Measurements from ENCODE around the gene RARS1.

The RARS1 gene

DNA sequence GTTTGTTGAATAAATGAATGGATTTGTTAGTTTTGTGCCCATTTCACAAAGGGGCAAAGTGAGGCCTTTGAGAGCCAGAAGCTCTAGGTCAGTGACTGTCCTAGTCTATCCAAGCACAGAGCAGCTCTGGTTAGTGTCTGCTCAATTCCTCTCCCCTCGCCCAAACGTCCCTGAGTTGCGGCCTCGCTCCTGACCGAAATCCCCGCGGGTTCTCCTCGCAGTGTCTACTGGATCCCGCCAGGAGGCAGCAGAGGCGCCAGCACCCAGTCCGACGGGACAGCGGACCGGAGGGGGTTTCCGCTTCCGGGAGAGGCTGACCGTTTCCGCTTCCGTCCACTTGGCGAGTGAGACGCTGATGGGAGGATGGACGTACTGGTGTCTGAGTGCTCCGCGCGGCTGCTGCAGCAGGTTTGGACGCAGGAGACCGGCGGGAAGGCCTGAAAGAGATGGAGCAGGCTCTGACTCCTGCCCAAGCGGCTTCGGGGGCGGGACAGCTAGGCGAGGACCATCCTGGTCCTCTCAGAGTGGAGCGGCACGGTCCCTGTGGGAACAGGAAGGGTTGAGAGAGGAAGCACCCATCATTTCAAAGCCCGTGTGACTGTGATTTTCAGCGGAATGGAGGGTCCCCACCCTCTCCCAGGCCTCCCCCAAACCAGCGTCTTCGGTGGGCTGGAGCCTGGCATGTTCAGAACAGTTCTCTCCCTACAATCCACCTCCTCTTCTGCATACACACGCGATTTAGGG lies at the start of gene RARS1:
RARS1 (plus strand) TSS at position 336 of the 744 bp plus-strand sequence; CDS start at position 364, 28 bp downstream.
- peak; percentile 80 for DNase-seq (ENCODE audit: low read depth in 2 of 2)

DNA sequence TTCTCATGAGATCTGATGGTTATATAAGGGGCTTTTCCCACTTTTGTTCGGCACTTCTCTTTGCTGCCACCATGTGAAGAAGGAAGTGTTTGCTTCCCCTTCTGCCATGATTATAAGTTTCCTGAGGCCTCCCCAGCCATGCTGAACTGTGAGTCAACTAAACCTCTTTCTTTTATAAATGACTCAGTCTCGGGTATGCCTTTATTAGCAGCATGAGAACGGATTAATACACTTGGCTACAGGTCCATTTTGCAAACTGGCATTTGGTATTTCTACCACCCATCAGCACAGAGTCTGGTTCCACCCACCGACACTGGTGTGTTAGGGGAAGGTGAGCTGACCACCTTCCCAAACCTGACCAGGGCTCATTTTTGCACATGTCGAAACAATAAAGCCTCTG lies 47.9 kb upstream of the RARS1 start:
- no peak for DNase-seq (ENCODE audit: low read depth in 2 of 2)

DNA sequence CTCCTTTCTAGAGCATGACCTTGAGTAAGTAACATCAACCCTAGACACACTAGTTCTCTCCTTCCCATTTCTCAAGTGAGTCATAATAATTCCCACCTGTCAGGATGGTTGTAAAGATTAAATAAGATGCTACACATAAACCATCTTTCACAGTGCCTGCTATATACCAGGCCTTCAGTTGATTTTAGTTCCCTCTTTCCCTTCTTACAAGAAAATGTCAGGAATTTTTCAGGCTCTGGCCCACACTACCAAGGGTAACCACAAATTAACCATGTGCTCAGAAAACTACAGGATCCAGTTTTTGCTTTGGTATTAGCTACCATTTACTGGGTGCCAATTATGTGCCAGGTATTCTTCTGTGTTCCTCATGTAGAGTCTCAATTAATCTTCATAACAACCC lies 42.7 kb upstream of the RARS1 start:
- no peak for DNase-seq (ENCODE audit: low read depth in 2 of 2)

DNA sequence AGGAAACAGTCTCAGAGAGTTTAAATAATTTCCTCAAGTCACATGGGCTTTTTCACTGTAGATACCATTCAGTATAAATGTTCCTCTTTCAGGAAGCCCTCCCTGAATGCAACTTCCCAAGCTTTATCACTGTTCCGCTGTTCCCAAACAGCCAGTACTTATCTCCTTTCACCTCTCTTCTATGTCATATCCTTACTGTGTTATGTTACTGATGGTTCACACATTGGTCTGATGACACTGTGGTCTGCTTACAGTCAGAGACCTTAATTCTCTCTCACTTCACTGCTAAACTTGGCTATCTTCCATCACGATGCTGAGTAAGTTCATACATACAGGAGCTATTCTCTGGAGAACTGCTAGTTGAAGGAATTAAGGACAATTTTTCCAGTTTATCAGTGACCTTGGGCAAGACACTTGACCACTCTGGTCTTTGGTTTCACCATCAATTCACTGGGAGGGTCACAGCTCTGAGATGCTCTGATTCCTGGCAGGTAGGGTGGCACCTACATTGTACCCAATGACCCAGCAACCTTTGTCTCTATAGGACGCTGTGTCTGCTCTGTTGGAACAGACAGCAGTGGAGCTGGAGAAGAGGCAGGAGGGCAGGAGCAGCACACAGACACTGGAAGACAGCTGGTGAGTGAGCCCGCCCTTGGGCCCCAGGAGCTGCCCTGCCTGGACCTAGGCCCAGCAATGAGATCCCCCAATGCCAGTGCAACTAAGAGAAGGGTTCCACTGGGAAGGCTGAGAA lies 42.1 kb upstream of the RARS1 start:
- DNase-seq (ENCODE audit: low read depth in 2 of 2): no peak

DNA sequence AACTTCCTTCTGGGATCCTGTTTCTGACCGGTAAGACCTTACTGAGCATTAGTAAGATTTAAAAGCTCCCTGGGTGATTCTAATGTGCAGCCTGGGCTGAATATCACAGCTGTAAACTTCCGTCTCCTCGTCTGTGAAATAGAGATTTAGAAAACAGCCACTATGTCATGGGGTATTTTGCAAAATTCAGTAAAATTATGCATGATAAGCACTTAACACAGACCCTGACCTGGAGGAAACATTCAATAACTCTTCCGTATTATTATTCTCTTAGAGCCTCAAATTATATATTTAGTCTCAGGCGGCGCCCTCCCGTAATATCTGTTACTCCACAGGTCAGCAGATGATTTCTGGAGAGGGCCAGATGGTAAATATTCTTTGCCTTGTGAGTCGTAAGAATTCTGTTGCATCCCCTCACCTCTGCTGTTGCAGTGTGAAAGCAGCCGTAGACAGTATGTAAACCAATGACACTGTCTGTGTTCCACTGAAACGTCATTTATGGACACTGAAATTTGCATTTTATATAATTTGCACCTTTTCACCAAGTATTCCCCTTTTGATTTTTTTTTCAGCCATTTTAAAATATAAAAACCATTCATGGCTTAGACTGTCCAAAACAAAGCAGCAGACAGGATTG lies 39.2 kb upstream of the RARS1 start:
- no peak for DNase-seq (ENCODE audit: low read depth in 2 of 2)

DNA sequence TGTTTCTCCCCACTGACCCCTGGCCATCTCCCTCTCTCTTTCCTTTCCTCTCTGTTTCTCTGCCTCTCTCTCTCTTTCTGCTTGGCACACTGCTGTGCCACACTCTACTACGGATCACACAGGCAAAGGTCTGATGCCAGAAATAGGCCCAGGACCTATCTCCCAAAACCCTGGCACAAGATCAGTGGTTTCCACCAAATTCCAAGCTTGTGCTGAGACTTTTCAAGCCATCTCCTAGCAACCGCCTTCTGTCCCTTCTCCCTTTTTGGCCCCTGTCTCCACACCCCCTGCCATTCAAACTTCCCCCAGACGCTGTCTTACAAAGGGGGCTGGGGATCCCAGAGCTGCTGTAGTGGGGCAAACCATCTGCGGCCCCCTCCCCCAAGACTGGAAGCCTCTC lies 38.5 kb upstream of the RARS1 start:
- DNase-seq (ENCODE audit: low read depth in 2 of 2): no peak

DNA sequence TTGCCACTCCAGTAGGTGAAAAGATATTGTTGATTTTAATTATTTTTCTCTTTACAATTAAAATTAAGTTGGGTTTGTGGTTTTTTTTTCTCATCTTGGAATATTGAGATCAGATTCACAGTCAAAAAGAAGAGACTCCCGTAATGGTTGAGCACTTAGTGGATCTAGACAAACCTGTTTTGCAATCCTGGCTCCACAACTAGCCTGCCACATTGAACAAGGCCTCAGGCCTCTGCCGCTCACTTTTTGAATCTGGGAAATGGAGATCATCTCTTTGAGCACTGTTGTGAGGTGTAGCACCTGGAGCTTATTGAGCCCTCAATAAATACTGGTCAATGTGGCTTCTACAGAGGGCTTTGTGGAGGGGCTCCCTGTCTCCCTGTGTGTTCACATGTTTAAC lies 37.1 kb upstream of the RARS1 start:
- no peak for DNase-seq (ENCODE audit: low read depth in 2 of 2)

DNA sequence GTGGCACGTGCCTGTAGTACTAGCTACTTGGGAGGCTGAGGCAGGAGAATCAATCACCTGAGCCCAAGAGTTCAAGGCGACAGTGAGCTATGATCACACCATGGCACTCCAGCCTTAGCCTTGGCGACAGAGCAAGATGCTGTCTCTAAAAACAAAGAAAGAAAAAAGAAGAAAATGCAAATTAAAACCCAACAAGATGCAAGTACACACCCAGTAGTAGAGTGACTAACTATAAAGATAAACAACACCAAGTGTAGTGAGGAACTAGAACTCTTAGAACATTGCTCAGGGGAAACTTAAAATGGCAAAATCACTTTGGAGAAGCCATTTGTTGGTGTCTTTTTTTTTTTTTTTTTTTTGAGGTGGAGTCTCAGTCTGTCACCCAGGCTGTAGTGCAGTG lies 34.7 kb upstream of the RARS1 start:
- DNase-seq (ENCODE audit: low read depth in 2 of 2): no peak

DNA sequence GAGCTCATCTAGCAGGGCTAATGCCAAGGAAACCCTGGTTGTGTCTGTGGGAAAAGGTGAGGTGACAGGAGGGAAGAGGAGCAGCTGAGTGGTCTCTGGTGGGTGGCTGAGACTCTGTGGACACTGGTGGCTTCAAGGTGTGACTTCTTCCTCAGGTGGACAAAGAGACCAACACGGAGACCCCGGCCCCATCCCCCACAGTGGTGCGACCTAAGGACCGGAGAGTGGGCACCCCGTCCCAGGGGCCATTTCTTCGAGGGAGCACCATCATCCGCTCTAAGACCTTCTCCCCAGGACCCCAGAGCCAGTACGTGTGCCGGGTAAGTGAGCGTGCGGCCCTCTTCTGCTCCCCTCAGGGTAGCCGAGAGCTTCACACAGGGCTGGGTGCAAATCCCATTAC lies 31.1 kb upstream of the RARS1 start:
- no peak for DNase-seq (ENCODE audit: low read depth in 2 of 2)

DNA sequence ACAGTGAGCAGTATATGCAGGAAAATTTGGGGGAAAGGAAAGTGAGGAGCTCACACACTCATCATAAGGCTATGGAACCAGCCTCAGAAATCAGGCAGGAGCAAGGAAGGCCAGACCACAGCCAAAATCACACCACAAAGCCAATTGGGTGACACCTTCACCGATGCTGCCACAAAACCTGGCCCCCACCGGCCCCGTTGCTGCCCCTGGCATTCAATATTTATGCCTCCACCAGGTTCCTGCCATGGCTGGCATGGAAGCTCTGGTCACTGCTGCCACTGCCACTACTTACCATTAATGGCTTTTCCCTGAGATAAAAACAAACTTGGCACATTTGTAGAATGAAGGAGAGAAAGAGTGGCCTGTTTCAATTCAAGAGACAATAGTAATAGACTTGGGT lies 28.7 kb upstream of the RARS1 start:
- DNase-seq (ENCODE audit: low read depth in 2 of 2): no peak

DNA sequence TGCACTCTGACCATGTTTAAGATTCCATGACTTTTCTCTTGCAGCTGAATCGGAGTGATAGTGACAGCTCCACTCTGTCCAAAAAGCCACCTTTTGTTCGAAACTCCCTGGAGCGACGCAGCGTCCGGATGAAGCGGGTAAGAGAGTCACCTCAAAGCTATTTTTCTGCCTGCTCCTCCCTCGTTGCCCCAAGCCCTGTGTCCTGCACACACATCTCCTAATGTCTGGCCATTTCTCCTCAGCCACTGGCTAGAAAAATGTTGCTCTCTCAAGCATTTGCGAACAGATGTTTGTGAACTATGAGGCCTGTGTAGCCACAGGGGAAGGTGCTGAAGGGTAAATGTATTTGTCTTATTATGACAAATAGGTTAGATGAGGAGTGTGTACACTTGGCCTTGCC lies 25.7 kb upstream of the RARS1 start:
- DNase-seq (ENCODE audit: low read depth in 2 of 2): no peak

DNA sequence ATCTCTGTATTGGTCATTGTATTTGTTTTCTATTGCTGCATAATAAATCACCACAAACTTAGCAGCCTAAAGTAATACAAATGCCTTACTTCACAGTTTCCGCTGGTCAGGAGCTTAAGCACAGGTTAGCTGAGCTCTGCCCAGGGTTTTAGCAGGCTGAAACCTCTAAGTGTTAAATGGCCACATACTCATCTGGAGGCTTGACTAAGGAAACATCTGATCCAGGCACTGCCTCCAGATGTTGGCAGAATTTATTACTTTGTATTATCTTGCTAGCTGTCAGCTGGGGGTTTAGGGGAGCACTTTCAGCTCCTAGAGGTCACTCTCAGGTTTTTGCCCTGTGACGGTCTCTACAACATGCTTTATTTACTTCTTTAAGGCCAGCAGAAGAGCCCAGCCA lies 23.2 kb upstream of the RARS1 start:
- no peak for DNase-seq (ENCODE audit: low read depth in 2 of 2)

DNA sequence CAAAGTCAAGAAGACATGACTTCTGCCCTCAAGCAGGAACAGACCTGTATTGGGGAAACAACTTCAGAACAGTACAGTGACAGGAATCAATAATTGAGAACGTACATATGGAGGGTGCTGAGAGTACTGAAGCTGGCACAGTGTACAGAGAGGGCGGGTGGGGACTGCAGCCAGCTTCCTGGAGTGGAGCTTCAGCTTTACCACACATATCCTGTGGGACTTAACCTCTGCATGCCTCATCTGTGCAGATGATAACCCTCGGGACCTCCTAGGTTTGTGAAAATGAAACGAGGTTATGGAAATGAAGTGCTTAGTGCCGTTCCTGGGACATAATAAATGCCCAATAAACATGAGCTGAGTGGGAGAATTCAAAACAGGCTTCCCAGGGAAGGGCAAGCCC lies 22.1 kb upstream of the RARS1 start:
- no peak for DNase-seq (ENCODE audit: low read depth in 2 of 2)

DNA sequence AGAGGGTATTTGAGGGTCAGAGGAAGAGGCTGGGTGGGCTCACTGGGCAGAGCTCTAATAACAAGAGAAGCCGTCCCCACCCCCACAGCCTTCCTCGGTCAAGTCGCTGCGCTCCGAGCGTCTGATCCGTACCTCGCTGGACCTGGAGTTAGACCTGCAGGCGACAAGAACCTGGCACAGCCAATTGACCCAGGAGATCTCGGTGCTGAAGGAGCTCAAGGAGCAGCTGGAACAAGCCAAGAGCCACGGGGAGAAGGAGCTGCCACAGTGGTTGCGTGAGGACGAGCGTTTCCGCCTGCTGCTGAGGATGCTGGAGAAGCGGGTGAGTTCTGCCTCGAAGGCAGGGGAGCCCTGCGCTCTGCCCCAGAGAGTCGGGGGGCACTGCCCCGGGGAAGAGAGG lies 21.6 kb upstream of the RARS1 start:
- no peak for DNase-seq (ENCODE audit: low read depth in 2 of 2)

DNA sequence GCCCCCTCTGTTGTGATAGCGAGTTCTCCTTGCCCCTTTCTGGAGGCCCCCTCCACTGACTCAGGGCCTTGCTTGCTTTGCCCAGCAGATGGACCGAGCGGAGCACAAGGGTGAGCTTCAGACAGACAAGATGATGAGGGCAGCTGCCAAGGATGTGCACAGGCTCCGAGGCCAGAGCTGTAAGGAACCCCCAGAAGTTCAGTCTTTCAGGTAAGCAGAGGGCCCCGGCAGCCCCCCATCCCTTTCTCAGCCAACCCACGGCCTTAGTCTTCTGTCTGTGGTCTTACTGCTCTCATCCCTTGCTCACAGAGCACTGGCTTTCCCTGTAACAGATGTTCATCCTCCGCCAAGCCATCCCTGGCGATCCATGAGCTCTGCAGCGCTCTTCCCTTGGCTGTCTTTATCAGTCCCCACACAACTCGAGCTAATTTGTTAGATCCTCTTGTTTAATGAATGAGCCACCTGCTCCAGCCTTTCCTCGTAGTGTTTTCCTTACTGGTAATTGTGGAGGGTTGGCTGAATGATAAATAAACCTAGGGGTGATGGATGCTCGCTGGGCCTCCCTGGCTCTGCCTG lies 18.4 kb upstream of the RARS1 start:
- DNase-seq (ENCODE audit: low read depth in 2 of 2): no peak

DNA sequence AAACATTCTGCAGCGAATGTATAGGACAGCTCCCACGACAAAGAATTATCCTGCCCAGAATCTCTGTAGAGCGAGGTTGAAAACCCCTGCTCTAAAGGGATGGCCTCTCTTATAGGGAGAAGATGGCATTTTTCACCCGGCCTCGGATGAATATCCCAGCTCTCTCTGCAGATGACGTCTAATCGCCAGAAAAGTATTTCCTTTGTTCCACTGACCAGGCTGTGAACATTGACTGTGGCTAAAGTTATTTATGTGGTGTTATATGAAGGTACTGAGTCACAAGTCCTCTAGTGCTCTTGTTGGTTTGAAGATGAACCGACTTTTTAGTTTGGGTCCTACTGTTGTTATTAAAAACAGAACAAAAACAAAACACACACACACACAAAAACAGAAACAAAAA lies 17.4 kb upstream of the RARS1 start:
- no peak for DNase-seq (ENCODE audit: low read depth in 2 of 2)

DNA sequence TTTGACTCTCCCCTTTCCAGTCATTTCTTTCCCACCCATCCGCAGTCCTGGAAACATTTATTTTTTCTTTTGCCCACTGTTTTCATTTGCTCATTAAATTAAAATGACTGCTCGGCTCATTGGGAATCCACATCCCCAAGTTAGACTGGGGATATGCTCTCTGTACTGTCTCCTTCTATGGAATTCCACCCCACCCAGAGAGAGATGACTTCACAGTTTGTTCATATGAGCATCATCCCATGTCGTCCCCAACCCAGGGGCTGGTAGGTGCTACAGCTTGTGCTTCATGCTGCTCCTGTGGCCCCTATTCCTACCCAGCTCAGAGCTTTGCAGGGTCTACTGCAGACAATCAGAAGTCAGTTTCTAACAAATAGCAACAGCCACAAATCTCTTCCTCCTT lies 16.5 kb upstream of the RARS1 start:
- no peak for DNase-seq (ENCODE audit: low read depth in 2 of 2)

DNA sequence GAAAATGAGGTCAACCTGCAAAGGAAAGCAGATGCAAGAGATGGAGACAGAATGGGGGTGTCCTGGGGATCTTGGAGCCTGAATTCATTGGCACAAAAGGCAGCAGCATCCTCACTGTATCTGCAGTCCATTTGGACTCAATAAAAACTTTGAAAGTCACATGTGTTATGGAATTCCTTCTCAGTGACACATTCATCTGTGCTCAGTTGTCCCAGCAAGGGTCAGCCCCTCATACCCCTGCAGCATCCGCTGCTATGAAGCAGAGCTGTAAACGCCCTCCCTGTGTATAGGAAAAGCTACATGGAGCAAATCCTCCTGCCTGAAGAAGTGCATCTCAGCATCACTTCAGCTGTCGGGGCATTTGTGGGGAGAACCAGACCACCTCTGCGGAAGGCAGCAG lies 14.5 kb upstream of the RARS1 start:
- DNase-seq (ENCODE audit: low read depth in 2 of 2): no peak

DNA sequence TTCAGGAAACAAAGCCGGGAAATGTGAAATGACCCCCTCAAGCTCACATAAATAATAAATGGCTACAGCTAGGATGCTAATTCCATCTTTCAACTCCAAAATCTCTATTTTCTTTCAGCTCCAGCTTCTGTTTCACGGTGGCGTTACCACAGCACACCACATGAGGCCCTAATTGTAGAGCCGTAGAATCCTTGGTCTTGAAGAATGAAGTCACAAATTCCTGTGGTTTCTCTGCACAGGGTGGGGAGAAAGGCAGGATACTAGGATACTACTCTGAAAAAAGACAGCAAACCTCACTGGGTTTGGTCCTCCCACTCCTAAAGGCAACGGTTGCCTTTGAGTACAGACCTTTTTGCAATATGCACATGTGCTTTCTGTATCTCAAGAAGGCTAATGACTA lies 13.9 kb upstream of the RARS1 start:
- no peak for DNase-seq (ENCODE audit: low read depth in 2 of 2)

DNA sequence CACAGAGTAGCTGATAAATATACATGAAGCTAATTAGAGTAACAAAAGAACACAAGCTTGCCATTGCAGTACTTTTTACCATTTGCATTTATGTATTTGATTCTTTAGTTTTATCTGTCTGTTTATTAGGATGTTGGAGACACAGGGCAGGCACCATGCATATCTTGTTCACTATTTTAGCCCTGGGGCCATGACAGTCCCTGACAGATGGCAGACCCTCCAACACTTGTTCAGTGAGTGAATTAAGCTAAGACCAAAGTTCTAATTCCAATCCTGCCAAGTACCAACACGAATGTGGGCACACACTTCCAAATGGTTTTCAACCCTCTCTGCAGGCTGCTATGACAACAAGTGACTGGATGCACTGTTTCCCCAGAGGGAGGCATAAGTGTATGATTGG lies 12.0 kb upstream of the RARS1 start:
- DNase-seq (ENCODE audit: low read depth in 2 of 2): no peak

DNA sequence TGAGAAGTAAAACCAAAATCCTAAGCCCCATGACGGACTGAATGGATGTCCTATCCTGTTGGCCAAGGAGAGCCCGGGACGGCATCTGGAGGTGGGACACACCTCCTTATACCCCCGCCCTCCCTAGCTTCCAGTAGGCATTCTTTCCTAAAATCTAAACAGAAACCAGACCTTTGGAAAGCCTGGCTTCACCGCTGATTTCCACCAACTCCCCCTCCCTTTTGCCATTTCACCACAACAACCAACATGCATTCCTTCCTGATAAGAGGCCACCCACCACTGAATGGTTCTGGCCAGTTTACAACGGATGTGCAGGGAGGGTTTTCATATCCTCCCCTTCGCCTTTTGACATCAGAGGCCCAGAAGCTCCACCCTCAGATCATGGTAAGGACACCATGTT lies 9.2 kb upstream of the RARS1 start:
- DNase-seq (ENCODE audit: low read depth in 2 of 2): no peak

DNA sequence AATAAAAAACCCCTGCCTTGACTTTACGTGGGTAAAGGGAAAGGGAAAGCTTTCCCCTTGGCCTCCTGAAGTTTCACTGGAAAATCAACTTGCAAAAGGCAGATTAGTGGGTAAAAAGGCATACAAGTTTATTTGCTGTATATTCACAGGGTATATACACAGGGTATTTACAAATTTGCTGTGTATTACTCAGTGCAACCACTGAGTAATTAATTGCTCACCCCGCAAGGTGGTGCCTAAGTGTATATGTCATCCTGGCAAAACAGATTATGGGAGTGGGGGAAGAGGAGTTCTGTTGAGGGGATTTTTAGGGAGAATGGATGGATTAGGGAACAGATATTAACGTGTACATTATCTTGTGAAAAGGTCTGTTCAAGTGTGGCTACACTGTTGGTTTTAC lies 7.1 kb upstream of the RARS1 start:
- no peak for DNase-seq (ENCODE audit: low read depth in 2 of 2)

DNA sequence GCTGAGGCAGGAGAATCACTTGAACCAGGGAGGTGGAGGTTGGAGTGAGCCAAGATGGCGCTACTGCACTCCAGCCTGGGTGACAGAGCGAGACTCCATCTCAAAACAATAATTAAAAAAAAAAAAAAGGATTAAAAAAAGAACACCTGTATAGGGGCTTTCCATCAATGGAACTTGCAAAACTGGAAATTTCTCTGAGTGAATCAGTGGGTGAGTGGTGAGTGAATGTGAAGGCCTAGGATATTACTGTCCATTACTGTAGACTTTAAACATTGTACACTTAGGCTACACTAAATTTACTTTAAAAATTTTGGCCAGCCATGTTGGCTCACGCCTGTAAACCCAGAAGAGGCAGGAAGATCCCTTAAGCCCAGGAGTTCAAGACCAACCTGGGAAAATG lies 5.7 kb upstream of the RARS1 start:
- no peak for DNase-seq (ENCODE audit: low read depth in 2 of 2)

Measured in activated CD8-positive, alpha-beta memory T cell treated with anti-CD3 and anti-CD28 coated beads for 4 hours (primary cell).